NCI-H146 (cell line): ENCODE results near the gene STARD8.
"Not testable (repeated sequence)": the region's sequence is repeated elsewhere in the genome, so short reads cannot be mapped to it uniquely, and the experiment has no call there.

ENCODE experiments used
- DNase-seq: peaks from one replicate; lab custom pipeline; 2025; lab: John Stamatoyannopoulos, UW

STARD8 gene

DNA sequence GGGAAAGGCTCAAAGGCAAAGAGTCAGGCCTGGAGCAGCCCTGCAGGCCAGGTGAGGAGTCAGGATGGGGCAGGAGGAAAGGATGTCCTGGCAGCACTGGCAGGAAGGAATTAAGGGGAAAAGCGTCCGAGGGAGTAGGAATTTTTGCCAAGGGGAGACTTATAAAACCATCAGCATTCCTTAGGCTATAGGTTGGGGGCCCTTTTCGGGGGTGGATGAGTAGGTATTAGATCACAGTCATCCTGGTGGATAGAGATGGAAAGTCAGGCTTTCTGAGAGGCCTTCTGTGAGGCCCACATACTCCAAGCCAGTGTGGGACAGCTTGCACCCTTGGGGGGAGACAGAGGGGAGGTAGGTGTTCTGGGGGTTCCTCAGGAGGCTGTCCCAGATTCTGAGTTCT lies 12.3 kb downstream of the STARD8 start:
- no peak for DNase-seq

DNA sequence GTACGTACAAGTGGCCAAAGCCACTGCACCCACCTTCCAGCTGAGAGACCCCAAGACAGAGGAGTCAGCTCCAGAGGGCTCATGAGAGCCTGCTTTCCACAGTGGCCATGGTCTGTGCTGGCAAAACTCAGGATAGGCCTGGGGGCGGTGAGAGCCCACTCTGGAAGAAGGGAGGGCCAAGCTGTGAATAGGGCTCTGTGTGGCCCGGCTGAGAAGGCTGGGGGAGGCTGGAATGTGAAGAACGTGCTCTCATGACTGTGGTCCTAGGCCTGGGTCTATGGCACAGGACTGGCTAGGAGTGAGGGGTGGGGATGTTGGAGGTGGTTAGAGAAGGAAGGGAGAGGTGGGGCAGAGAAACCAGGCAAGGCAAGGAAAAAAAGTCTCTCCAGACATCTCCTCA lies 13.3 kb downstream of the STARD8 start:
- DNase-seq = no peak

- DNase-seq = no peak
Measured at GRCh38 chrX:68665502-68665901, 18.0 kb downstream of the STARD8 start.

DNA sequence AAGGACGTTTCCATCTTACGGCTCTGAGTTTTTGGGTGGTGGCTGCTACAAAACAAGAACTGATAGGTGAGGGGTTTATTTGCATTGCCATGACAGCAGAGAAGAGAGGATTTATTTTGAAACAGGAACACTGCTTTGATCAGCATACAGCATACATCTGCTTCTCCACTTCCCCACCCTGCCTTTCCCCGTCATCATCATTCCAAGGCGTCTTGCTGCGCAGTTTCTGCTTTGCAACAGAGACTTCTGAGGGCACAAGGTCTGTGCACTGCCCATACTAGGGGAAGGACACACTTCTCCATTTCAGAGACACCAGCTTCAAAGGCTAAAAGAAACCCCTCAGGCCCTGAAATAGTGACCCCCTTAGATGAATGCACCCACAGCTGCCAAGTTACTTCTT lies 19.1 kb downstream of the STARD8 start:
- DNase-seq = no peak

GRCh38 chrX:68669094-68669860 lies 21.8 kb downstream of the STARD8 start:
- DNase-seq = no peak

DNA sequence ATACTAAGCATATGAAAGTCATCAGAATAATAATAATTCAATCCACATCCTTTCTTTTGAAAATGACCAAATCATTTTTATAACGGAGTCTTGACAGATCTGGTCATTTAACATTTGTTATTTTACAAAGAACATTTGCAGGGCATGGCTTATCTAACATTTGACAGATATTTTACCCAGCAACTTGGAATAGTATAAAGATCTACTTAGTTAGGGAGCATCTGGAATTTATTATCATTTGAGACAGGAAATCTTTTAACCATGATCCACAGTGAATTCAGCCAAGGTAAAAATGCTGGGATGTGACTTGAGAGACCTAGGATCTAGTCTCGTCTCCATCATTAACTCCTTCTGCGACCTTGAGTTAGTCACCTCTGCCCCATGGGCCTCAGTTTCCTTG lies 22.4 kb downstream of the STARD8 start:
- DNase-seq = no peak

DNA sequence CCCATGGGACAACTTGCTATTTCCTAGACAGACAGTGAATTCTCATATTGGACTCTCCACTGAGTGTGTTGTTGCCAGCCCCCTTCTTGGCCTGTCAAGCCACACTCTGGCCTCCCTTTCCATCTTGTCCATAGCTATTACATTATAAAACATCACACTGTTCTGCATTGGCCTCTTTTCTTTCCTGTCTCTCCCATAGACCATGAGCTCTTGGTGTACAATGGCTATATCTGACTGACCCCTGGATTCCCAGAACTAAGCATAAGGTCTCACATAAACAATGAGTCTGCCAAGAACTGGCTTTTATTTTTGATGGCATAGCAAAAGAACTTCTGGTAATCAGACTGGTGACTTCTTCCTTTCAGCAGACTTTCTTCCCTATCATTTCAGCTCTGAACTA lies 23.8 kb downstream of the STARD8 start:
- DNase-seq = no peak

DNA sequence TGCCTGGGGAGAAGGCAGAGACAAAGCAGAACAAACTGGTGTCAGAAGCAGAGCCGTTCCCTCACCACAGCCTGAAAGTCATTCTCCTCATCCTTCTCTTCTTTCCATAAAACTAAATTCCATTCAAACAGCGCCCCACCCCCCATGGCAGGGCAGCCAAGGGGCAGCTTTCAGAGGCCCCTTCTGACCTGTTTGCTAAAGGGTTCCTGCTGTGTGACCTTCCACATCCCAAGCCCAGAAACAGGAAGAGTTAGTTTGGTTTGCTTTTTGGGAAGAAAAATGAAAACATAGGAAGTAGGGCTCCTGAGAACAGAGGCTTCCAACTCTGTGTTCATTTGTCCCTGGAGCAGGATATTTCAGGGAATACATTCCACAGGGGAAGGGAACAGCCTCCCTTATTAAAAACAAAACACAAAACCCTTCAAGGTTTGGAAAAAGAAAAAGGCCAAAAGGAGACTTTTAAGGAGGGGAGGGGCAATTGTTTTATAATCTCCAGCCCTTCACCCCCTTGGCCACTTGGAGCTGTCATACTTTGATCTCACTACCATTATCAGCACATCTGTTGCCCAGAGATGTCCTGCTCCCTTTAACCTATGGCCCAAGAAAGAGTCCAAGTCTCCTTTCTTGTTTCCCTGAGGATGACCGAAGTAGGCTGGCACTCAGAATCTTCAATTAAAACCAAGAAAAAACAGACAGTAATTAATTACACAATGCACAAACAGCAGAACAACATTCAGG lies 25.3 kb downstream of the STARD8 start:
- DNase-seq = no peak

- DNase-seq = no peak
Measured at GRCh38 chrX:68675571-68675970, 28.1 kb downstream of the STARD8 start.

DNA sequence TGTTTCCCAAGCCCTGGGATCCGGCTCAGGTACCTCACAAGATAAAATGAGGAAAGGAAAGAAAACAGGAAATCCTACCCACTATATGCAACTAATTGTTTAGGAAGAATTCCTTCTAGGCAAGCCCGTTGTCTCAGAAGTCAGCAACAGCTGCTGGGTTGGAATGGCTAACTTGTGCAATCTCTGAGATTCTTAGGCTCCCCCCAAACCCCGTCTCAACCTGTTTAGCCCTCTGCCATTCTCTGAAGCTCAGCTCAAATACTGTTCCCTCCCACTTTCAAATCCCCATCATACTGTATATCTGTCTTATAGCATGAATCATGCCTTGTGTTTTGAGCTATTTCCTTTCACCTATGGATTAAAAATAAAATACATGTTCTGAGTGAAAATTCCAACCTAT lies 28.9 kb downstream of the STARD8 start:
- no peak for DNase-seq

DNA sequence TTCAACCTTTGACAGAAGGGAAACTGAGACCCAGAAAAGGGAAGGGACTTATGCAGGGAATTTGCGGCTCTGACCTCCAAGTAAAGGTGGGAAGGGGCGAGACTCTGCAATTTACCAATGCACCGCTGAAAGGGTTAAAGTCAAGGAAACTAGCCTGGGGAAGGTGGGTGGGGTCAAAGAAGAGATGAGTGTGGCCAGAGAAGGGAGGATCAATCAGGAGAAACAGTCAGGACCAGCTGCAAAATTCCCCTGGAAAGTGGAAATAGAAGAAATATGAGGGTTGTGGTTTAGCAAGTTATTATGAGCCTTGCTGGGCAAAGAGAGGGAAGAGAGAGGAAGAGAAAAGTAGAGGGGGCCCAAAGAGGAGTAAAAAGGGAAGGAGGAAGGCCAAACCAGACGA lies 30.5 kb downstream of the STARD8 start:
- DNase-seq = no peak

- DNase-seq = no peak
Measured at GRCh38 chrX:68681443-68681941, 34.0 kb downstream of the STARD8 start.

- DNase-seq = no peak
Measured at GRCh38 chrX:68682790-68683189, 35.3 kb downstream of the STARD8 start.

DNA sequence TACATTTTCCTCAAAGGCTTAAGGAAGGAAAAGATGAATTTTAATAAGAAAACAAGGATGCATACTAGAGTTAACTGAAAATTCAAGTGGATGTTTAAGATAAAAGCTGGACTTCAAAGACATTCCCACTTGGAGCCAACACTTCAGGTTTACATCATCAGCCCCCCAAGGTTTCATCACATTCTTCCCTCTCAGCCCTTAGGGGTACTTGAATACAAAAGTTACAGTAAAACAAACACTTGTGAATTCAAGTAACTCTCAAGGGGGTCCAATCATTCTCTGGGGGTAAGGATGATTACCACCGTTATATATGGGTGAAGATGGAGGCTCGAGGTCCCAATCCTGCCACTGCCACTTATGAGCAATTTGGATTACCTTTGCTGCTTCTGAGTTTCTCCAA lies 36.1 kb downstream of the STARD8 start:
- DNase-seq = no peak

- DNase-seq = no peak
Measured at GRCh38 chrX:68684291-68684918, 36.9 kb downstream of the STARD8 start.

DNA sequence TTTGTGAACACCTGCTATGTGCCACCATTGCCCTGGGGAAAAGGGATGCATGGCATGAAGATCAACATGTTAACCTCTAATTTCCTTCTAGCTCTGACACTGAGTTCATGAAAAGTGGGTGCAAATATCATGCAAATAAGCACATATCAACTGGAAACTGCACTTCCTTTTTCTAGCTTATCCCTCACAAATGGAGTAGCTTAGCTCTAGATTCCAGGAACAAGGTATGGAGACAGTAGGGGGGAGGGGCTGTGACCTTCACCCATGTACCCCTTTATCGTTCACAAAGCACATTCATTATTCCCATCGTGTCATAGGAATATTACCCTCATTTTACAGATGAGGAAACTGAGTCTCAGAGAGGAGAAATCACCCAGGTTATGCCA lies 37.4 kb downstream of the STARD8 start:
- DNase-seq = no peak

DNA sequence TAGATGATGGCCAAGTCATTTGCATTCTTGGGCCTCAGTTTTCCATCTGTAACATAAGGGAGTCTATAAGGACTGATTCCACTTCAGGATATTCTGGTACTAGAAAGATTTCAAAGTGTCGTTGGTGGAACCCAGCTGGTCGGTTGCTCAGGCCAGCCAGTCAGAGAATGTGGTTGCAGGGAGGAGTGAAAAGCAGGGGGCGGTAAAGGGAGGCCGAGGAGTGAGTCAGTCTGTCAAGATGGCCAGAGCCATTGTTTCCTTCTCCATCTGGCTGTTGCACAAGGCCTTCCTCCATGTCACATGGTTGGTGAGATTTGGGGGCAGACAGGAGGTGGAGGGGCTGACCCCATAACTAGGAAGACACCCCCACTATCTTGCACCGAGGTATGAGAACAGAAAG lies 38.2 kb downstream of the STARD8 start:
- DNase-seq = no peak

- no peak for DNase-seq
Measured at GRCh38 chrX:68686097-68686977, 38.9 kb downstream of the STARD8 start.

DNA sequence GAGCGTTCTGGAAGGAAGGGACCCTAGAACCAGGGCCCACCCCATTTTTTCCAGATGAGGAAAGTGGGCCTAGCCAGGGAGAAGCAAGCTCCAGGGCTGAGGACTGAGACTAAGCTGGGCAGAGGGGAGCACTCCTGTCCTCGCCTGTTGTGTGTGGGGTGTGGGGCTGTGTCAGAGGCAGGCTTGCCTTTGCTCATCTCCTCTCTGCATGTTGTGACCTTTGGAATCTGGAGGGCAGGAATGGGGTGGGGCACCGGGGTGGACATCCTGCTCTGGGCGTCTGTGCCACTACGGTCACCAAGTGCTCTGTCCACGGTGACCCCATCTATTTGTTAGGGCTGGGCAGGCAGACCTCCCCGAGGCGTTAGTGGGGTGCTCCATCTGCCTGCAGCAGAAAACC lies 41.5 kb downstream of the STARD8 start:
- not testable (repeated sequence) for DNase-seq

GRCh38 chrX:68690936-68691501 lies 43.6 kb downstream of the STARD8 start:
- DNase-seq = no peak

GRCh38 chrX:68691921-68692320 lies 44.5 kb downstream of the STARD8 start:
- no peak for DNase-seq

DNA sequence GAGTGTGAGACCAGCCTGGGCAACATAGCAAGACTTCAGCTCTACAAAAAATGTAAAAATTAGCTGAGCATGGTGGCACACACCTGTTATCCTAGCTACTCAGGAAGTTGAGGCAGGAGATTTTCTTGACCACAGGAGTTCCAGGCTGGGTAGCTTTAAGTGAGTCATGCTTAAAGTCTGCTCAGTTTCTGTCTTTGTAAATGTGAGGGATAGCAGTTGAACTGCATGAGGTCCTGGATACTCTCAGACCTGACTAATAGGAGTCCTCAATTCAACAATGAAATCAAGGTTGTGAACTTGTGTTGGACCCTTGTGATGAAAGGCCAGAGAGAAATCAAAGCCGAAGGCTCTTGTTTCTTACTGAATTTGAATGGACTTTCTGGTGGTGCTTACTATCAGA lies 45.2 kb downstream of the STARD8 start:
- DNase-seq = no peak
